SU-DHL-6 (cell line): ENCODE data around the gene CBLB.

Experiments
- CTCF ChIP-seq: fragments of 200-600 bp; sonication (generic); IDR thresholded peaks from one replicate; pipeline ENCODE4 v1.5.1; 2017; ENCODE audit warnings: antibody characterized with exemption, mild to moderate bottlenecking, low read length, moderate library complexity; ENCODE audit not compliant: insufficient read depth, poor library complexity, severe bottlenecking
- EZH2phosphoT487 ChIP-seq: fragments of 200-600 bp; sonication (generic), shearing (Covaris generic); conservative IDR thresholded peaks from 2 replicates; pipeline ENCODE4 v1.6.1; 2018; ENCODE audit warnings: mild to moderate bottlenecking, antibody characterized with exemption, low read length, moderate library complexity, mixed read lengths

- TF ChIP-seq CTCF = no peak
- TF ChIP-seq EZH2phosphoT487 = no peak
Observed at GRCh38 chr3:105767216-105767615, 101.6 kb downstream of the CBLB start.
